GM20431 (cell line): ENCODE measurements around the gene MTG2.

ENCODE experiments used
- in situ Hi-C: fragments of 300-500 bp; cut with MseI, MboI; formaldehyde crosslinking; loops from one replicate; pipeline ENCODE4 v1.15.0; 2020; ENCODE audit warnings: low sequenced_read_pairs; ENCODE audit not compliant: unreplicated experiment

MTG2 gene

DNA sequence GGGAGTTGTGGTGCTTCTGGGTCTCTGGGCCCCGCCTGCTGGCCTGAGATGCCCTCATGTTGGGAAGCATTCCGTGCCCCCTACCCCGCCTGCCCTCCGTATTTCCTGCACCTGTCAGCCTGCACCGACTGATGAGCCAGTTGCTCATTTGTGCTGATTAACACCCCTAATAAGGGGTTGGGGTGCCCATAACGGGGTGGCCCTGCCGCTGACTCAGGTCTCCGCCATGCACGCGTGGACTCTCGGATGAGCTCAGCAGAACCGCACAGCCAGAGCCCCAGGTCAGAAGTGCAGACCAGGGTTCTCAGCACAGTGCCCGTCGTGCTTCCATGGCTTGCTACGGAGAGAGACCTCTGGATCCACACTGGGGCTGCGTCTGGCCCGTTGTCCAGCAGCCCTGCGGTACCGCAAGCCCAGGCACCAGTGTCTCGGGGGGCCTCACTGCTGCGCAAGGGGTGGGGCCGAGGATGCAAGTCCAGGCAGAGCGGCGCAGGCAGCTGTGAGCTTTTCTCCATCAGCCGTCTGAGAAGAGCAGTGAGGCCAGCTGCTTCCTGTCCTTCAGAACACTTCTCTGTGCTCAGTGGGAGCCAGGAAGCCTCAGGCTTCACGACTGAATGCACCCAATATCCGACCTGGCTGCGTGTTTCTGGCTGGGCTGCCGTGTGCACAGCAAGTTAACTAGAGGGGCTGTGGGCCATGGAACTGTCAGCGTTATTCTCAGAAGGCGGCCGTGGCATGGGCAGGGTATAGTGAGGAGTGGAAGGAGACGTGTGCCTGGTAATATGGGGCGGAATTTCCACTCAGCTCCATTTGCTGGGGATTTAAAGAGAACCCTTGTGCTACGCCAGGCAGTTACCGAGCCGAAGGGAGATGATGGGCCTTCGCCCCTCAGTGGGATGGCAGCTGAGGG is 18.6 kb downstream of the MTG2 start:
- in situ Hi-C loops: no loop called here

- in situ Hi-C loops: no loop called here
These were observed 19.2 kb downstream of the MTG2 start for GRCh38 chr20:62202083-62202395.

- in situ Hi-C loops: no loop called here
These were observed 20.0 kb downstream of the MTG2 start for GRCh38 chr20:62202676-62203377.

DNA sequence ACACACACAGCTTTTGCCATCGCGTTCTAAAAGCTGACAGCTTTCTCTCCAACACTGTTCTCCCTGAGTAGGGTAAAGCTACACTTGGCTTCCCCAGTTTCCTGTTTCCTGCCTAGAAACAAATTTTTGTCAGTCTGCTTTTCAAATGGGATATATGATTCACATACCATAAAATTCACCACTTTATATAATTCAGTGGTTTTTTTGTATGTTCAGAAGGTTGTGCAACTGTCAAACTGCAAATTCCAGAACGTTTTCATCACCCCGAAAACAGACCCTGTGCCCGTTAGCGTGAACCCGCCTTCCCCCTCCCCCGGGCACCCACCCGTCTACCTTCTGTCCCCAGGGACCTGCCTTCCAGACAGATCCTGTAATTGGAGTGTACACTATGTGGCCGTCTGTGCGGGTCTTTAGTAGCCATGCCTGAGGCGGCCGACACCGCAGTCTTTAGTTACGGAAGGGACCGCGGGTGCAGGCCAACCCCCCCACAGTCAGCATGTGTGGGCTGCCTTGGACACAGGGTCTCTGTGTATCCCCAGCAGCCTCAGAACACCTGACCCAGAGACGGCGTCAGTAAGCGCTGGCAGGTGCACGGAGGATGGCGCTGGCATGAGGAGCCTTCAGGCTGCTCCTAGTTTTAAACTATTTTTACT is 20.7 kb downstream of the MTG2 start:
- in situ Hi-C loops: no loop called here

- in situ Hi-C loops: no loop called here
These were observed 23.0 kb downstream of the MTG2 start for GRCh38 chr20:62205618-62206387.

DNA sequence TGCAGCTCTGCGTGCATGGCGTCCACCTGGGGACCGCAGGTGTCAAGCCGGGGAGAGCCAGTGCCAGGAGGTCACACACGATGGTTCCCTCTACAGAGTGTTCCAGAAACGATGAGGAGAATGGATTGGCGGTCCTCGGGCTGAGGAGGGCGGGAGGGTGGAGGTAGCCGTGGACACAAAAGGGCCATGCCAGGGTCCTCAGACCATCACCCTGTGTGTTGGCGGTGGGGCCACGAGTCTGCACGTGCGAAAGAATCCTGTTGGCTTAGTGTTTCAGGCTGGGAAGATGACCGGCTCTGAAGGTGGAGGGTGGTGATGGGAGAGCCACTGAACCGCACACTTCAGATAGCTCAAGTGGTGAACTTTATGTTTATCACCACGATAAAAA is 23.6 kb downstream of the MTG2 start:
- in situ Hi-C loops: no loop called here

GRCh38 chr20:62208061-62208794 is 25.4 kb downstream of the MTG2 start:
- in situ Hi-C loops: no loop called here

DNA sequence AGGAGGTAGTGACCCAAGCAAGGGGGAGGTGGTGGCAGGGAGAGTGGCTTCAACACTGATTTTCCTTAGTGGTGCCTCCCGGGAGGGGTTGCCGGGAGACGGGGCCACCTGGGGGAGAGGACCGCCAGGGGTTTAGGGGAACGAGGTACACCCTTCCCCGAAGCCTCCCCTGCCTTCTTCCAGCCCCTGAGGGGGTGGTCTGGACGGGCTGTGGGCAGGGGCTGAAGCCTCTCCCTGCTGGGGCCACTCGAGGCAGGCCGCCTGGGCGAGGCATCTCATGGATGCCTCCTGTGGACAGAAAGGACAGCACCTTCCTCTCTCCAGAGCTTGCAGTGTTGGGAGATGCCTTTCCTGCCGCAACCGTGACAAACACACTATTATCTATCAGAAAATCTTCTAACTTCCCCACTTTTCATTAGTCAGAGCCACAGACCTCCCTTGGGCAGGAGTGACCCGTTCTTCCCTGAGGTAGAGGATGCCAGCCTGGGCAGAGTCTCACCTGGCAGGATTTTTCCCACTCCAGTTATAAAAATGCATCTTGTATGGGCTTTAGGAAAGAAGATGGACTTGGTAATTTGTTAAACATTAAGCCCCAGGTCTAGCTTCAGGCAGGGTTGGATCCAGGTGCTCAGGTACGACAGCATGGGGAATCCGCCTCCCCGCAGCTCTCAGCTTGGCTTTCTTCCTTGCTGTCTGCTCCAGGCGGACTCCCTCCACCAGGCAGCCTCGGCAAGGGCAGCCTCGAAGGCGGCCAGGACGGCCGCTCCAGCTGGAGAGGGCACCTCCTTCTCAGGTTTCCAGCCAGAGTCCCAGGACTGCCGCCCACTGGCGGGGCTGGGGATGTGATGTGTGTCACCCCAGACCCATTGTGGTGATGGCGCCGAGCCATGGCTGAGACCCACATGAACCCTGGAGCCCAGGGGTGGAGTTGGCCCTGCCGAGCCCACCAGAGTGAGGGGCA is 26.2 kb downstream of the MTG2 start:
- in situ Hi-C loops: no loop called here

GRCh38 chr20:62209850-62210495 is 27.1 kb downstream of the MTG2 start:
- in situ Hi-C loops: no loop called here

DNA sequence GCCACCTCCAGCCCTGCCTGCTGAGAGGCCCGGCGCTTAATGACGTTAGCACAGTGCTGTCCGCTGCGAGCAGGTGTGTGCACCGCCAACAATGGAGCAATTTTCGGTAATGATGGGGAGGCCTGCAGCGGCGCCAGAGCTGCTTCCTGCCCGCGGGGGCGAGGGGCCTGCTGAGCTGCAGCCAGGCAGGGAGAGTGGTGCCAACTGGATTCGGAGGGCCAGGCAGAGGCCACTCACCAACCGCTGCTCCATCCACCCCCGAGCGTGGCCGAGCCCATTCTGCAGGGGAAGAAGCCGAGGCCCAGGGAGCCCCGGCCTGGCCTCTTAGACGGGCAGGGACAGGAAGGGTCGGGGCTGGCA is 27.6 kb downstream of the MTG2 start:
- in situ Hi-C loops: no loop called here

GRCh38 chr20:62211216-62211615 is 28.4 kb downstream of the MTG2 start:
- in situ Hi-C loops: no loop called here

DNA sequence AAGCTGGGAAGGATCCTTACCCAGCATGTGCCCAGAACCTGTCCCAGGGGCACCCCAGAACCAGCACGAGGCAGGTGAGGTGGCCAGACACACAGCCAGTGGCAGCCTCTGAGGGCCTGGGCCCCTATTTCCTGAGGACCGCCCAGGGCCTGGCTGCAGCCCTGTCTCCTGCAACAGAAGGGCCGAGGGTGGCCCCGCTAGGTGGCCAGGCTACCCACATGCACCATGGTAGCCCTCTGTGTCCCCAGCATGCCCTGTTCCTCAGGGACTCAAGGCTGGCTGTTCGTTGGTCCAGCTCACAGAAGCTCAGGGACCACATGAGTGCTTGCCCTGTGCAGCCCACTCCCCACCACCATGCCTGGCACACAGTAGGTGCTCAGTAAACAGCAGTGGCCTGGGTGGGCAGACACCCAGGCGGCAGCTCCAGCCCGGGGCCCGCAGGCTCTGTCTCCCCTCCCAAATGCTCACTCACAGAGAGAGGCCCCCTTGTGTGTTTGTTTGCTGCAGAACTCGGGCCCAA is 29.0 kb downstream of the MTG2 start:
- in situ Hi-C loops: no loop called here

DNA sequence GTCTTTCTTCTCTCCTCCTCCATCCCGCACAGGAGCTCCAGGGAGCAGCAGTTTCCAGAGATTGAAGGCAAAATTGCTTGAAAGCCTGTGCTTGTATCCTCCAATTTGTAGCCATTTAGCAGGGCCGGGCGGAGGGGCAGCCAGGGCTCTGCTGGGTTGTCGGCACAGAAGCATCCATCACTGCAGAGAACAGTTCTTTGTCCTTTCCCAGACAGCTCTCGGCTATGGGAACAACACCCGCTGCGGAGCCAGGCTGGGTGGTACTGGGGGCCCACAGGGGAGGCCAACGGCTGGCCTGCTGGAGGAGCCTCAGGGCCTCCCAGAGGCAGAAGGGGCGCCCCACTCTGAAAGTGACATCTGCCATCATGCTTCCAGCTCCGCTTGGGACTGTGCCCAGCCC is 29.5 kb downstream of the MTG2 start:
- in situ Hi-C loops: no loop called here

GRCh38 chr20:62214067-62214466 is 31.2 kb downstream of the MTG2 start:
- in situ Hi-C loops: no loop called here

DNA sequence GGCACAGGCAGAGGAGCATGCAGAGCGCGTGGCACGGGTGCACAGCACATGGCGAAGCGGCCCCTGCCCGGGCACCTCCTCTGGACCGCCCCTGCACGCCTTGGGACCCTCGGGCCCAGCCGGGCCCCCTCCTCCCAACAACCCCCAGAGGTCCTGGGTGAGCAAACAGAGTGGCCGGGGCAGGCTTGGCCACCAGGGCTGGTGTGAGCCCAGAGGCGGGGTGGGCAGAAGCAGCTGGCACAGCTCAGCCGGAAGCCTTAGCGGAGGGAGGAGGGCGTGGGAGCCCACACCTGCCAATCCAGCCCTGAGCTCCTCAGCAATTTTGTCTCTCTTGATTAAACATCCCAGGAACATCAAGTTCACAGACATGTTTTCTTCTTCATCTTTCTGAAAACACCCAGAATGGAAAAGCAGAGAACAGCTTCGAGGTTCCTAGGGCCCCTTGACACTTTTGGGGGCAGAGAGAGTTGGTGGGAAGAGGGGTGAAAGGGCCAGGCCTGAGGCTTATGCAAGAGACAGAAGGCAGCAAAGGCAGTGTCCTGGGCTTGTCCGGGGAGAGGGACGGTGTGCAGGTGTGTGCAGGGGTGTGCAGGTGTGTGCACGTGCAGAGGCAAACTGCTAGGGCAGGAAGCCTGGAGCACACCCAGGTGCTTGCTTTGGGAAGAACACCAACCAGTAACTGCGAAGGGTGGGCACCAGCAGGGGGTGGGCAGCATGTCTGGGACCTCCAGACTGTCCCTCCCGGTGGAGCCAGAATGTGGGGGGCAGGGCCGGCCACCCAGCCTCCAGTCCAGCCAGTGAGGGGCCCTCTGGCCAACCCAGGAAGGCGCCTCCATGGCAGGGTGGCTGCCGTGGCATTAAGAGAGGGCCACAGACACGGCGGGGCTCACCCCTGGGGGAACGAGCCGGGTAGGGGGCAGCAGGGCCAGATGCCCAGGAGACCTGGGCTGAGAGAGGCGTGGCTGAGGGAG is 32.5 kb downstream of the MTG2 start:
- in situ Hi-C loops: no loop called here

DNA sequence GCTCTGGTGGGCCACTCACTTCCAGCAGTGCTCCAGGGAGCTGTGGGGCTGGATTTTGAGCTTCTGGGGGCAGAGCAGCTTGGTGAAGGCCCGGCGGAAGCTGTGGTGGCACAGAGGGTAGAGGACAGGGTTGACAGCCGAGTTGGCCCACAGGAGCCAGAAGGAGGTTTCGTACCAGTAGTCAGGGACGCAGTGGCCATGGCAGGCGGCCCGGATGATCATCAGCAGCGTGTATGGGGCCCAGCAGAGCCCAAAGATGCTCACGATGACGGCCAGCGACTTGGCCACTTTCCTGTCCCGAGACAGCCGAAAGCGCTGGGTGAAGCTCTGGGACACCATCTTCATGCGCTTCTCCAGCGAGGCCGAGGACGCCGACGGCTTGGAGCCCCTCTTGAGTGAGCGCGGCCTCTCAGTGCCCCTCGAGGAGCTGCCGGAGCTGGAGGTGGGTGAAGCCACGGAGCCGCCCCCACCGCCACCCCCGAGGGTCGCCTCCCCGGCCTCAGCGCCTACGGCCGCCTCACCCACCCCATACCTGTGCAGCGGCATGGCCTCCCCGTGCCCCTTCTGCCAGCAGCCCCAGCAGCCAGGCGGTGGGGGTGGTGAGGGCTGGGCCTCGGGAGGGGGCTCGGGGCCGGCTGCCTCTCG is 33.3 kb downstream of the MTG2 start:
- in situ Hi-C loops: no loop called here
